ENCODE results near the gene OR4Q2. TPM values are rescaled to one million over a fixed set of nuclear protein-coding genes. Genes with fewer than 3 reads are reported as not detected.

OR4Q2 gene
- total RNA-seq, 3 donors from 2014 or later: not detected

Other genes with a start within 250 kb of the OR4Q2 start
- not detected for gene OR4M1, start 228.7 kb upstream of the OR4Q2 start, total RNA-seq
- not detected for gene OR4N2, start 198.4 kb upstream of the OR4Q2 start, total RNA-seq
- not detected for gene OR4K2, start 127.0 kb upstream of the OR4Q2 start, total RNA-seq
- gene OR4K5, start 81.6 kb upstream of the OR4Q2 start, total RNA-seq: not detected
- not detected for gene OR4K1, start 71.2 kb upstream of the OR4Q2 start, total RNA-seq
- gene OR4K15, start 26.6 kb upstream of the OR4Q2 start, total RNA-seq: not detected
- gene OR4K14, start 17.1 kb downstream of the OR4Q2 start, total RNA-seq: not detected
- not detected for gene OR4K13, start 33.9 kb downstream of the OR4Q2 start, total RNA-seq
- gene OR4L1, start 57.9 kb downstream of the OR4Q2 start, total RNA-seq: not detected
- not detected for gene OR4K17, start 108.6 kb downstream of the OR4Q2 start, total RNA-seq
- not detected for gene OR4N5, start 136.7 kb downstream of the OR4Q2 start, total RNA-seq
- not detected for gene OR11G2, start 188.7 kb downstream of the OR4Q2 start, total RNA-seq
- not detected for gene OR11H6, start 221.5 kb downstream of the OR4Q2 start, total RNA-seq
- gene OR11H7, start 226.8 kb downstream of the OR4Q2 start, total RNA-seq: not detected
- gene OR11H4, start 237.1 kb downstream of the OR4Q2 start, total RNA-seq: not detected

All from activated T-cell treated with anti-CD3 and anti-CD28 coated beads, Interleukin-2, amount 50 U/mL, for 4 hours (primary cell).